IPS-20b (cell line): ENCODE measurements around the gene ARHGAP26.

Experiments used
- H3K27ac ChIP-seq: one replicate; pipeline ENCODE4 v1.5.1; 2013; ENCODE audit warnings: low read length
- H3K27me3 ChIP-seq: 2 replicates; pipeline ENCODE4 v1.6.1; 2013; ENCODE audit warnings: mild to moderate bottlenecking, low read length, inconsistent platforms; ENCODE audit not compliant: insufficient read depth
- H3K36me3 ChIP-seq: 2 replicates; pipeline ENCODE4 v1.6.1; 2013; ENCODE audit warnings: low read depth, mild to moderate bottlenecking, inconsistent platforms, low read length, moderate library complexity; ENCODE audit not compliant: insufficient read depth
- H3K4me1 ChIP-seq: 2 replicates; pipeline ENCODE4 v1.6.1; 2013; ENCODE audit warnings: mild to moderate bottlenecking, control low read depth, inconsistent platforms, low read length, moderate library complexity; ENCODE audit not compliant: insufficient read depth
- H3K4me3 ChIP-seq: 2 replicates; pipeline ENCODE4 v1.5.1; 2013; ENCODE audit warnings: mild to moderate bottlenecking, low read length, inconsistent platforms
- H3K9ac ChIP-seq: 2 replicates; pipeline ENCODE4 v1.6.1; 2013; ENCODE audit warnings: low read depth, mild to moderate bottlenecking, inconsistent platforms, low read length, moderate library complexity
- H3K9me3 ChIP-seq: 2 replicates; pipeline ENCODE4 v1.6.1; 2013; ENCODE audit warnings: mild to moderate bottlenecking, low read depth, low read length, inconsistent platforms; ENCODE audit not compliant: insufficient read depth

ARHGAP26 gene

DNA sequence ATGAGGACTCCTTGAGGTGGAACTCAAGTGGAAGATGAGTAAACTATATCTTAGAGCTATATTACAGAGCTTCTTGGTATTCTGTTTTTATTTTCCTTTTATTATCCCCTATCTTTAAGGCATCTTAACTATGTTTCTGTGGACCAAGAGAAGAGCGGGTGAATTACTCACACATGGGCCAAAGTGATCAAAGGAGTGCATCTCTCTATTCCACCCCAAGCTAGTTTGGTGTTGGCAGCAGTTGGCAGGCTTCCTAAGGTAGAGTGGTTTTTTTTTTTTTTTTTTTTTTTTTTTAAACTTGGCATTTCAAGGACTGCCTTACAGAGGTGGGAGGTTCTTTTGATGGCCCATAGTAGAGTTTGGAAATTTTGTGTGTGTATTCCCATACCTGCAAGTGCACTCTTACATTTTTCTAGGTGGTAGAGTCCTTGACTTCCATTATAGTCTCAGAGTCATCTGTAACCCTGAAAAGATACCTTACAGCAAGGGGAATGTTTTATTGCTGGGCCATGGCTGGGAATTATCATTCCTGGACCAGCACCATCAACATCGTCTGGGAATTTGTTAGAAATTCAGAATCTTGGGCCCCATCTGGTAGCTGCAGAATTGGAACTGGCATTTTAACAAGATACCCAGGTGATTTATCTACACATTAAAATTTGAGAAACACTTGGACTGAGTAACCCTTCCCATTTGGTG is 51.0 kb downstream of the ARHGAP26 start:
- no peaks in the 10 kb centered on the region for H3K9me3 ChIP-seq
- no peak overlapping the region for H3K27ac ChIP-seq
- H3K36me3 ChIP-seq: no peaks in the 10 kb centered on the region
- no peaks in the 10 kb centered on the region for H3K27me3 ChIP-seq
- peaks cover 26% of the 10 kb centered on the region for H3K4me1 ChIP-seq
- H3K9ac ChIP-seq: no peak overlapping the region
- H3K4me3 ChIP-seq: no peak overlapping the region

DNA sequence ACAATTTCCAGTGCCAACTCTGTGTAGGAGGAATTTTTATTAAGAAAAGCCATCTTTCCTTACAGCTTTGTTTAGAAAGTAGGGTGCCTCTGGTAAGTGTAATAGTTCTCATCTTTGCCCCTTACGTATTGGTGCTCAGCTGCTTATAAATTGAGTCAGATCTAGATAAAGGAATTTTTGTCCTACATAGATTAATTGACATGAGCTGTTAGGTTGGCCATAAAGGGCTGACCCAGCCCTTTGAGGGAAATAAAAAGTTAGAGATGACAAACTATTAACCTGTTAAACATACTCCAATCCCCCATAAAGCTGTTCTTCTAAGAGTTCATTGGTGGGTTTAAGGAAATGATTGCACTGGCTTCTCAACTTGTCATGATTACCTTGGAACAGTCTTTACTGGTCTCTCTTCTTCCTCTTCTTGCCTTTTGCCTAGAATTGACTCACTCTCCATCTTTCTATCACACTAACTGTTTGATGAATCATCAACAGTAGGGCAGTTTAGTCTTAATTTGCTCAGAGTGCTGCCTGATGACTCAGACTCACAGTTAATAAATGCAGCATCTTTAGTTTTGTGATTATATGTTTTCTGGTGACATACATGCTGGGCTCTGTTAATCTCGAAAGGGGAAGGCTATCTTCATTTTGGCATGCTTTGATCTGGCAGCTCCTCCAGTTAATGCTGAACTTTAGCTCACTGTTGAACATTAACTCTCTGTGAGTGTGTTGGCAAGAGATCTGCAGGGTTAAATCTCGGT is 51.7 kb downstream of the ARHGAP26 start:
- Histone ChIP-seq H3K4me1 (peaks cover 22% of the 10 kb centered on the region; the same call in 1 of the 2 replicates), H3K36me3 (no peaks in the 10 kb centered on the region), H3K27ac (no peak overlapping the region), H3K27me3 (no peaks in the 10 kb centered on the region), H3K9ac (no peak overlapping the region), H3K9me3 (no peaks in the 10 kb centered on the region), H3K4me3 (no peak overlapping the region)

DNA sequence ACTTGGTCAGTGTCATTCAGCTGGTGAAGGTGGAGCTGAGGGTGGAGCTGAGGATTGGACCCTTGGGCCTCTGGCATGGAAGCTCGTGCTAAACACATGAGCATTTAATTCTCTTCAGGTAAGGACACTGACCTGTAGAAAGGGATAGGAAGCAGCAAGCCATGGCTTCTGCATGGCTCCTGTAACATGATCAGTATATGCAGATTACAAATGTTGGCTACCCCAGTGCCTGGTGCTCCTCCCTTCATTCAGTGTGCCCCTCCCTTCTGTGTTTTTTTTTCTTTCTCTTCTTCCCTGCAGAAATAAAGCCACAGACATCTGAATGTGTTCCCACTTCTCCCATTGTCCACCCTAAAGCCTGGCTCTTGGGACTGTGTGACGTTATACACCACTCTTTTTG is 52.9 kb downstream of the ARHGAP26 start:
- no peak overlapping the region for H3K27ac ChIP-seq

DNA sequence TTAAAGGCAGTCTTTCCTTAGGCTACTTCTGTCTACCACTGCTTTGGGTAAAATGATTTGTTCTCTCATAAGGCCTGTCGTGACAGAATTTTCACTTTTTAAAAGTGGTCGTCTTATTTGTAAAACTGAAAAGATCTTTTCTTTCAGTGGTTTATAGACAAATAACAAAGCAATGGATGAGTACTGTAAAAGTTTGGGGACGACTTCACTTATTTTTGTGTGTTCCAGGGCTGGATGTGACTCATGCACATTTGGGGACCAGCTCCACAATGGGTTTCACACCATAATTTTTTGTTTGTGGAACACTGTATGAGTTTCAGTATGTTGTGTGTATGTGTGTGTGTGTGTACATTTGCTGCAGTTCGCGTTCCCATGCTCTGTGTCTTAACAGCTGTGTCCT is 53.6 kb downstream of the ARHGAP26 start:
- Histone ChIP-seq H3K4me3 (no peak overlapping the region), H3K9ac (no peak overlapping the region), H3K27me3 (no peaks in the 10 kb centered on the region), H3K9me3 (no peaks in the 10 kb centered on the region), H3K36me3 (no peaks in the 10 kb centered on the region), H3K27ac (no peak overlapping the region), H3K4me1 (peaks cover 29% of the 10 kb centered on the region; the same call in 1 of the 2 replicates)

More for the DNA sequence above, 52.9 kb downstream of the ARHGAP26 start:
- no peaks in the 10 kb centered on the region for H3K9me3 ChIP-seq
- no peaks in the 10 kb centered on the region for H3K27me3 ChIP-seq
- peaks cover 32% of the 10 kb centered on the region; the same call in 1 of the 2 replicates for H3K4me1 ChIP-seq
- H3K4me3 ChIP-seq: no peak overlapping the region
- no peaks in the 10 kb centered on the region for H3K36me3 ChIP-seq
- H3K9ac ChIP-seq: no peak overlapping the region

DNA sequence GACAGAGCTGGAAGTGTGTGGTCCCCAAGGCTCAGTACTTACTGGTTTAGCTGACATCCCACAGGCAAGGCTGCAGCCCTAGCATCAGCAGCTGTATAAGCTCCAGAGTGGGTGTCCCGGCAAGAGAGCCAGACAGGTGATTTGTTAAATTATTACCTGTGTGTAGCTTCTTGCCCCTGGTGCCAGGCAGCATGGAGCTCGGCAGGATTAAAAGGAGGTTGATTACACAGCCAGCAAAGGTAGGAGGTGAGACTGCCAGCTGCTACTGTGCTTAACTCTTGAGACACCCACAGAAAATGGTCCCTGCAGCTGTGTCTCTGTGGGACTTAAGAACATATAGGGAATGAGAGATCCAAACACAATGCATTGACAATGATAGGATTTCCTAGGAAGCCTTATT is 54.2 kb downstream of the ARHGAP26 start:
- no peaks in the 10 kb centered on the region for H3K36me3 ChIP-seq
- no peak overlapping the region for H3K4me3 ChIP-seq
- H3K27ac ChIP-seq: no peak overlapping the region
- H3K9ac ChIP-seq: no peak overlapping the region
- H3K4me1 ChIP-seq: peaks cover 26% of the 10 kb centered on the region; the same call in 1 of the 2 replicates
- H3K27me3 ChIP-seq: no peaks in the 10 kb centered on the region
- H3K9me3 ChIP-seq: no peaks in the 10 kb centered on the region

DNA sequence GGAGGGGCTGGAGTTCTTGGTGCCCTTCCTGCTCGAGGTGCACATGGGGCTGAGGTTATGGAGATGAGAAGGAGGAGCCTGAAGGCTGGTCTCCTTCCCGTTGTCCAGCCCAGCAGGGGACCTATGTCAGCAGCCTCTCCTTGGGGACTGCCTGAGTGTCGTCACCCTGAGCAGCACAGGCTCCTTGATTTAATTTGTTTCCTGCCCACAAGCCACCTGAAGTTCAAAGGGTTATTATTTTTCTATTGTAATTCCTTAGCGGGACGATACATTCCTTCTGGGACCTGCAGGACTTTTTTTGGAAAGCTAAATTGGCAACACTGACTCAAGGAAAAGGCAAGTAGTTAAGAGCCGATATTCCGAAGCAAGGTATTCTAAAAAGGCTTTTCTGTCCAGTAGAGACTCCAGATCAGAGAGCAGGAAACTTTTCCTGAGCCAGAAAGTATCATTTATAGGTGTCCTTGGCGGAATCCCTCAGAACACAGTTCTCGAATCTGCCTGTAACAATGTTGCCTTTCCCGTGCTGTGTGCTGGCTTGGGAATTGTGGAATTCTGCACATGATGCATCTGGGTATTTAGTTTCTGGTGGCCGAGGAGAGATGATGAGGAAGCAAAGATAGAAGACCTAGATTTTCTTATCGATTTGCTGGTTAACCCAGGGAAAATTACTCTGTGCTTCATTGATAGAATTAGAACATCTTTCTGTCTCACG is 55.4 kb downstream of the ARHGAP26 start:
- no peak overlapping the region for H3K4me3 ChIP-seq
- H3K27me3 ChIP-seq: no peaks in the 10 kb centered on the region
- no peaks in the 10 kb centered on the region for H3K9me3 ChIP-seq
- no peak overlapping the region for H3K27ac ChIP-seq
- no peak overlapping the region for H3K9ac ChIP-seq
- no peaks in the 10 kb centered on the region for H3K36me3 ChIP-seq
- peaks cover 26% of the 10 kb centered on the region; the same call in 1 of the 2 replicates for H3K4me1 ChIP-seq

DNA sequence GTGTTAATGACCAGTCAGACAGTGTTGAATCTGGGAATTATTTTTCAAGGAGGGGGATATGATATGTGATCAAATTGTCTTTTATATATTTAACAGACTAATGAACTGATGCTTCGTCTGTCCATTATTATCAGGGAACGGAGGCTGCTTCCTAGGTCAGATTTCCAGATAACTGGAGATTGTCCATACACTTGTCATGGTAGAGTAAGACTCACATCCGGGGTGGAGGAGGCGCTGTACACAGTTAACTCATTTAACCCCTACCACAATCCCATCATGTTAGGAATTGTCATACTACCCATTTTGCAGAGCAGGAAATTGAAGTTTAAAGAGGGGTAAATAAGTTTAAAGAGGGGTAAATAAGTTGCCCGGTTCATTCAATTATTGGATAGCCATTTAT is 55.9 kb downstream of the ARHGAP26 start:
- no peak overlapping the region for H3K9ac ChIP-seq
- H3K9me3 ChIP-seq: no peaks in the 10 kb centered on the region
- H3K27ac ChIP-seq: no peak overlapping the region
- peaks cover 26% of the 10 kb centered on the region; the same call in 1 of the 2 replicates for H3K4me1 ChIP-seq
- H3K27me3 ChIP-seq: no peaks in the 10 kb centered on the region
- H3K36me3 ChIP-seq: no peaks in the 10 kb centered on the region
- no peak overlapping the region for H3K4me3 ChIP-seq

DNA sequence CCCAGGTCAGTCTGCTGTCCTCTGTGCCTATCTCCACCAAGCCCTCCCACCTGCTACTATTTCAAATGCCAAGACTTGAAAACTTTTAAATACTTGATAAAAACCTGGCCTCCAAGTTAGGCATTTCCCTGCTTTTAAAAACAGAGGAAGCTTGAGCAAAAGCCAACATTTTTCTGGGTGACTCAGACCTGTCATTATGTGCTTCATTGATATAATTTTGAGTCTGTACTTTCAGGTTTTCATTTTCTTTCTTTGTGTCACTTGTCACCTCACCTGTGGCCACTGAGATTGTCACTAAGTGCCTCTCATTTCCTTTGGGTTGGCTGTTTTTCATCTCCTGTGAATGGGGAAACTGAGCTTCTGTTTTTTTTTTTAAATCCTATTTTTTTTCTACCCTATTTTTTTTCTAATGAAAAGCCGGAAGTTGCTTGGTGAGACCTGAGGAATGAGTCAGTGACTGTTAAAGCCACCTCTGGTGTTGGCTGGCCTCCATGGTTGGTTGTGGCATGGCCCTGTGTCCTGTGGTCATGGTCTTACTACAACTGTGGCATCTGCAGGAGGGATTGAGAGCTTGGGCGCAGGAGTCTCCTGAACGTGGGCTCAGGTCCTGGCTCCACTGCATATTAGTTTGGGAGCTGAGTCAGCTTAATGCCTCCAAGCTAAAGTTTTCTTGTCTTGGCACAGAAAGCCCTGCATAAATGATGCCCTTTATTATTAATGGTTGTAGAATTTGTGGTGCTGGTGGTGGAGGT is 56.7 kb downstream of the ARHGAP26 start:
- Histone ChIP-seq H3K4me3 (no peak overlapping the region), H3K4me1 (peaks cover 34% of the 10 kb centered on the region; the same call in 1 of the 2 replicates), H3K9ac (no peak overlapping the region), H3K9me3 (no peaks in the 10 kb centered on the region), H3K27ac (no peak overlapping the region), H3K27me3 (no peaks in the 10 kb centered on the region), H3K36me3 (no peaks in the 10 kb centered on the region)

DNA sequence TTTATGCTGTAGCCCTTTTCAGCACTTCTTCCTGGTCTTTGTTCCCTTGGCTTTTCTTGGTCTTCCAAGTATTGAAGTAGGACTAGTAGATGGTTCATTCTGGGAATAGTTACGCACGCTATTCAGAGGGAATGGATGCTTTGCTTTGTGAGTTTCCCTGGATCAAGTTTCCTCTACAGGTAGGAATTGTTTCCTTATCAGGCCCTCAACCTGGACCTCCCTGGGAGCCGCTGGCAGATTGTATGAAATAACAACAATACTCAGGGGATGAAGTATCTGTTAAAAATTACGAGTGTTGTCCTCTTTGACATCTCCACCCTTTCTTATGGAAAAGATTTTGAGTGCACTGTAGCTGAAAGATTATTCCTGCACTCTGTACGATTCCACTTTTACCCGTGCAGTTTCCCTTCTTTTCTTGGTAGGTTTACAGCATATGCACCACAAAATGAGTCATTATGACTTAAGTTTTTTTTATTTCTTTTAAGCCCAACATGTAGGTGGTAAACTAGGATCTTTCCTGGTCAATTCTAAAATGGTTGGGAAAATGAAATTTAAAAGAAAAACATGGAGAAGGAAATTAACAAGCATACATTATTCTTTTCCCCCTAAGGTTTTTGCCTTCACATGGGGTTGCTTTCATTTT is 57.9 kb downstream of the ARHGAP26 start:
- Histone ChIP-seq H3K4me3 (no peak overlapping the region), H3K27ac (no peak overlapping the region), H3K4me1 (peaks cover 38% of the 10 kb centered on the region; the same call in 1 of the 2 replicates), H3K36me3 (no peaks in the 10 kb centered on the region), H3K9me3 (no peaks in the 10 kb centered on the region), H3K27me3 (no peaks in the 10 kb centered on the region), H3K9ac (no peak overlapping the region)

DNA sequence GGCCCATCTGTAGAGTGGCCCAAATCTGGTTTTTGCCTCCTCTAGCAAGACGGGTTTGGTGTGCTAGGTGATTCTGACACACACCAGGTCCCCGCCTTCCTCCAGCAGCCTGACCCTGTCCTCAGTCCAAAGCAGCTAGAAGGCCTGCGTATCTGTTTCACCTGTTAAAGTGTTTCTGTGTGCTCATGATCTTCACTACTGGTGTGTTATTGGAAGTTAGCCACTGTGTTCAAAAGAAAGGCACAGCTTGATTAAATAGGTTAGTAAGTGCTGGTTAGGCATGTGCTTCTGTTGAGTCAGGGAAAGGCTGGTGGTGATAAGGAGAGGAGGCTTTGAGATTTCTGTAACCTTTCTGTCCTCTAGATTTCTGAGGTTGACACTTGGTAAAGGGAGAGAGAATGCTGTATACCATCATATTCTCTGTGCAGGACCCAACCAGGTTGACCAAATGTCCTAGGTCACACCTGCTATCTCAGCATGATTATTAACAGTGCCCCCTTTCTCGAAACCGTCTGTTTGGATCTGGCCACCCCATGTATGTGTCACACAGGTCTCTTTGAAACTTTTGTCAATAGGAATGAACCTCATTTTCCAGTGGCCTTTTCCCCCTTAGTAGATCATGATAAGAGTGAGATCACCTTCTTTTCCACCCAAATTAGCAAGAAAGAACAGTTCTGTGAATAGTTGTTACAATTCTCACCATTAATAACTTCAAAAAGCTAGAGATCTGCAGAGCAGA is 58.8 kb downstream of the ARHGAP26 start:
- Histone ChIP-seq H3K36me3 (no peaks in the 10 kb centered on the region), H3K4me1 (peaks cover 37% of the 10 kb centered on the region; the same call in 1 of the 2 replicates), H3K9me3 (no peaks in the 10 kb centered on the region), H3K9ac (no peak overlapping the region), H3K27me3 (no peaks in the 10 kb centered on the region), H3K27ac (no peak overlapping the region), H3K4me3 (no peak overlapping the region)
